SK-N-SH (cell line): ENCODE measurements around the gene GRK5. TPM values are rescaled to one million over a fixed set of nuclear protein-coding genes. Genes with fewer than 3 reads are reported as not detected.

Experiments used
- CTCF ChIA-PET: fragments of 300-600, 350-600 bp; formaldehyde crosslinking; extraction: SDS; loops from one replicate; lab custom pipeline; 2021; lab: Yijun Ruan, JAX
- POLR2A ChIA-PET: fragments of 350-600 bp; sonication (Branson Sonifier 250); formaldehyde crosslinking; extraction: SDS; loops from one replicate; lab custom pipeline; 2020; ENCODE audit warnings: antibody characterized with exemption, inconsistent platforms; lab: Yijun Ruan, JAX
- DNase-seq: peaks from one replicate; pipeline ENCODE4 v3.0.0; 2012
- H2AFZ ChIP-seq: fragments of 200-600 bp; sonication (generic); 2 replicates; pipeline ENCODE4 v1.8.1; 2016; ENCODE audit warnings: antibody characterized with exemption, mild to moderate bottlenecking, low read depth
- H3F3A ChIP-seq: fragments of 200-600 bp; sonication (generic); replicated peaks from 2 replicates; pipeline ENCODE3; 2016; ENCODE audit warnings: antibody characterized with exemption, mild to moderate bottlenecking; ENCODE audit not compliant: insufficient read depth
- H3K27ac ChIP-seq, 2 experiments: fragments of 200-500 bp in 1 of 2; fragments of 200-600 bp in 1 of 2; sonication (Bioruptor generic) in 1 of 2; sonication (generic), shearing (Covaris generic) in 1 of 2; 2 replicates each; pipeline versions ENCODE4 v1.5.1 to v1.6.1; 2014 to 2016; ENCODE audit warnings: low read depth in 2 of 2, inconsistent platforms in 1 of 2, low read length in 1 of 2, mild to moderate bottlenecking in 1 of 2, mixed read lengths in 1 of 2
- H3K27me3 ChIP-seq: fragments of 200-600 bp; sonication (generic), shearing (Covaris generic); 2 replicates; pipeline ENCODE4 v1.6.1; 2016; ENCODE audit warnings: mixed run types; ENCODE audit not compliant: insufficient read depth
- H3K36me3 ChIP-seq, 2 experiments: fragments of 200-500 bp in 1 of 2; fragments of 200-600 bp in 1 of 2; sonication (Bioruptor generic) in 1 of 2; sonication (generic) in 1 of 2; replicated peaks in 1 of 2; 2 replicates each; pipeline versions ENCODE3 to v1.5.1; 2014 to 2016; ENCODE audit warnings: low read length in 1 of 2, mild to moderate bottlenecking in 1 of 2; ENCODE audit not compliant: insufficient read depth in 2 of 2, control insufficient read depth in 1 of 2
- H3K4me1 ChIP-seq, 2 experiments: fragments of 200-500 bp in 1 of 2; fragments of 200-600 bp in 1 of 2; sonication (Bioruptor generic) in 1 of 2; sonication (generic), shearing (Covaris generic) in 1 of 2; 2 replicates each; pipeline versions ENCODE4 v1.5.1 to v1.6.1; 2014 to 2016; ENCODE audit warnings: low read depth in 1 of 2, low read length in 1 of 2, mixed run types in 1 of 2; ENCODE audit not compliant: insufficient read depth in 2 of 2, control insufficient read depth in 1 of 2
- H3K4me2 ChIP-seq: fragments of 200-600 bp; sonication (generic), shearing (Covaris generic); 2 replicates; pipeline ENCODE4 v1.6.1; 2017; ENCODE audit warnings: mixed run types
- H3K4me3 ChIP-seq, 2 experiments: fragments of 200-500 bp in 1 of 2; fragments of 200-600 bp in 1 of 2; sonication (Bioruptor generic) in 1 of 2; sonication (generic), shearing (Covaris generic) in 1 of 2; 2 replicates each; pipeline versions ENCODE4 v1.5.1 to v1.8.1; 2014 to 2016; ENCODE audit warnings: low read depth in 2 of 2, inconsistent platforms in 1 of 2, low read length in 1 of 2, mild to moderate bottlenecking in 1 of 2, mixed read lengths in 1 of 2, moderate library complexity in 1 of 2
- H3K79me2 ChIP-seq: fragments of 200-600 bp; sonication (generic); 2 replicates; pipeline ENCODE4 v1.8.1; 2017; ENCODE audit warnings: mild to moderate bottlenecking; ENCODE audit not compliant: insufficient read depth
- H3K9ac ChIP-seq: fragments of 200-600 bp; sonication (generic); 2 replicates; pipeline ENCODE4 v1.6.1; 2017; ENCODE audit warnings: mixed run types
- H3K9me2 ChIP-seq: fragments of 200-600 bp; sonication (generic); 2 replicates; pipeline ENCODE4 v1.6.1; 2017; ENCODE audit warnings: mixed run types
- H3K9me3 ChIP-seq: fragments of 200-600 bp; sonication (generic); 2 replicates; pipeline ENCODE4 v1.6.1; 2017; ENCODE audit warnings: mixed run types, mild to moderate bottlenecking, moderate library complexity
- H4K20me1 ChIP-seq: fragments of 200-600 bp; sonication (generic); 2 replicates; pipeline ENCODE4 v1.6.1; 2017; ENCODE audit warnings: mild to moderate bottlenecking, mixed run types; ENCODE audit not compliant: insufficient read depth
- CHD2 ChIP-seq: fragments of 150-350 bp; IDR thresholded peaks from 2 replicates; pipeline ENCODE4 v1.6.1; 2018; ENCODE audit warnings: low read length; ENCODE audit not compliant: partially characterized antibody
- EP300 ChIP-seq, 2 experiments: IDR thresholded peaks; 2 replicates each; pipeline versions ENCODE4 v1.4.0 to v1.6.1; 2012; ENCODE audit warnings: borderline replicate concordance in 1 of 2, low read depth in 1 of 2, low read length in 1 of 2
- EZH2phosphoT487 ChIP-seq: fragments of 200-600 bp; sonication (generic); IDR thresholded peaks from 2 replicates; pipeline ENCODE4 v1.6.1; 2017; ENCODE audit warnings: low read depth, mixed run types, mild to moderate bottlenecking, antibody characterized with exemption, moderate library complexity, borderline replicate concordance
- FOXJ3 ChIP-seq: sonication (generic); formaldehyde crosslinking; IDR thresholded peaks from 2 replicates; pipeline ENCODE4 v1.5.1; 2020; ENCODE audit warnings: mild to moderate bottlenecking, missing genetic modification reagents
- FOXM1 ChIP-seq: IDR thresholded peaks from 2 replicates; pipeline ENCODE4 v1.4.0; 2012; ENCODE audit warnings: low read depth, mild to moderate bottlenecking
- GABPA ChIP-seq: IDR thresholded peaks from 2 replicates; pipeline ENCODE4 v1.4.0; 2012; ENCODE audit warnings: low read depth, mild to moderate bottlenecking
- GATA2 ChIP-seq: sonication (generic); formaldehyde crosslinking; IDR thresholded peaks from 2 replicates; pipeline ENCODE4 v1.5.0; 2020; ENCODE audit warnings: mild to moderate bottlenecking, missing genetic modification reagents
- IRF3 ChIP-seq: fragments of 150-350 bp; IDR thresholded peaks from 2 replicates; pipeline ENCODE4 v1.6.1; 2016; ENCODE audit warnings: mild to moderate bottlenecking, low read depth, low read length
- JUND ChIP-seq: IDR thresholded peaks from 2 replicates; pipeline ENCODE4 v1.4.0; 2012
- MEF2A ChIP-seq: IDR thresholded peaks from 2 replicates; pipeline ENCODE4 v1.4.0; 2012; ENCODE audit warnings: low read depth, borderline replicate concordance
- NRF1 ChIP-seq: IDR thresholded peaks from 2 replicates; pipeline ENCODE4 v1.6.1; 2012; ENCODE audit warnings: low read depth, mild to moderate bottlenecking, low read length
- POLR2AphosphoS5 ChIP-seq: IDR thresholded peaks from 2 replicates; pipeline ENCODE4 v1.6.1; 2012; ENCODE audit warnings: low read depth, low read length
- RCOR1 ChIP-seq: fragments of 150-350 bp; IDR thresholded peaks from 2 replicates; pipeline ENCODE4 v1.6.1; 2017; ENCODE audit warnings: antibody characterized with exemption, low read length
- SIN3A ChIP-seq: IDR thresholded peaks from 2 replicates; pipeline ENCODE4 v1.6.1; 2012; ENCODE audit warnings: low read depth, mild to moderate bottlenecking, low read length, moderate library complexity, borderline replicate concordance
- SMC3 ChIP-seq: IDR thresholded peaks from 2 replicates; pipeline ENCODE4 v1.6.1; 2012; ENCODE audit warnings: low read depth, low read length, improper control_type of control experiment
- TEAD4 ChIP-seq: IDR thresholded peaks from 2 replicates; pipeline ENCODE4 v1.4.0; 2012; ENCODE audit warnings: mild to moderate bottlenecking, borderline replicate concordance; ENCODE audit not compliant: insufficient read depth
- USF2 ChIP-seq: fragments of 150-350 bp; IDR thresholded peaks from 2 replicates; pipeline ENCODE4 v1.6.1; 2017; ENCODE audit warnings: antibody characterized with exemption, low read length, low read depth, borderline replicate concordance
- YY1 ChIP-seq: IDR thresholded peaks from 2 replicates; pipeline ENCODE4 v1.4.0; 2012; ENCODE audit warnings: low read depth, mild to moderate bottlenecking
- WGBS: methylation state at CpG from one replicate; pipeline ENCODE4 v1.1.6; 2017; ENCODE audit warnings: low lambda C conversion rate; 5-methylcytosine and 5-hydroxymethylcytosine counted together
- polyA plus RNA-seq, 3 experiments: library from polyadenylated mRNA; depleted of rRNA; stranded (reverse); fragments of >200 nt; gene quantifications; 2 replicates each; pipeline ENCODE4 v1.2.3, GENCODE V29; 2012
- TF ChIP-seq, protein P1 (sequence below): fragments of 200-600 bp; sonication (generic); IDR thresholded peaks from 2 replicates; pipeline ENCODE4 v1.6.1; 2017; ENCODE audit warnings: antibody characterized with exemption, mild to moderate bottlenecking, moderate library complexity
- TF ChIP-seq, protein P2 (sequence below): IDR thresholded peaks from 2 replicates; pipeline ENCODE4 v1.6.1; 2012; ENCODE audit warnings: mild to moderate bottlenecking, low read depth, low read length, moderate library complexity
- TF ChIP-seq, protein P3 (sequence below): IDR thresholded peaks from 2 replicates; pipeline ENCODE4; 2012

The GRK5 gene
- polyA plus RNA-seq, 1 of the 3 experiments (the other 2 are of a cell fraction): 12.1 TPM

DNA sequence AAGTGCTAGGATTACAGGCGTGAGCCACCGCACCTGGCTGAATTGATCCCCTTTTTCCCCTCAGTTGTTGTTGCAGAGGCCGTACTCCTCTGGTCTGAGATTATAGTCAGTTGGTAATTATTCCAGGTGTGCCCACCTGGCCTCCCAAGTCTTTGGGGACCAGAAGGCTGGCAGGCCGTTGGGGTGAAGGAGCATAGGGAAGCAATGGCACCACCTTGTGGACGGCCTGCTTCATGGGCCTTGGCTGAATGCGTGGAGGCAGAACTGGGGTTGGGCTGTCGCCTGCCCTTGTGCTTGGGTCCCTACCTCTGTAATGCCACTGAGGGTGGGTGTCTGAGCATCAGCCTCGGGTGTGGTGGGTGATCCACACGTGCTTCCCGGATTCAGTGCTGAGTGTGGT, 209.5 kb downstream of the GRK5 start (continued):
- TF ChIP-seq, protein P1, sequence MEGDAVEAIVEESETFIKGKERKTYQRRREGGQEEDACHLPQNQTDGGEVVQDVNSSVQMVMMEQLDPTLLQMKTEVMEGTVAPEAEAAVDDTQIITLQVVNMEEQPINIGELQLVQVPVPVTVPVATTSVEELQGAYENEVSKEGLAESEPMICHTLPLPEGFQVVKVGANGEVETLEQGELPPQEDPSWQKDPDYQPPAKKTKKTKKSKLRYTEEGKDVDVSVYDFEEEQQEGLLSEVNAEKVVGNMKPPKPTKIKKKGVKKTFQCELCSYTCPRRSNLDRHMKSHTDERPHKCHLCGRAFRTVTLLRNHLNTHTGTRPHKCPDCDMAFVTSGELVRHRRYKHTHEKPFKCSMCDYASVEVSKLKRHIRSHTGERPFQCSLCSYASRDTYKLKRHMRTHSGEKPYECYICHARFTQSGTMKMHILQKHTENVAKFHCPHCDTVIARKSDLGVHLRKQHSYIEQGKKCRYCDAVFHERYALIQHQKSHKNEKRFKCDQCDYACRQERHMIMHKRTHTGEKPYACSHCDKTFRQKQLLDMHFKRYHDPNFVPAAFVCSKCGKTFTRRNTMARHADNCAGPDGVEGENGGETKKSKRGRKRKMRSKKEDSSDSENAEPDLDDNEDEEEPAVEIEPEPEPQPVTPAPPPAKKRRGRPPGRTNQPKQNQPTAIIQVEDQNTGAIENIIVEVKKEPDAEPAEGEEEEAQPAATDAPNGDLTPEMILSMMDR: peak; percentile 81
- TF ChIP-seq SMC3: peak; percentile 92

DNA sequence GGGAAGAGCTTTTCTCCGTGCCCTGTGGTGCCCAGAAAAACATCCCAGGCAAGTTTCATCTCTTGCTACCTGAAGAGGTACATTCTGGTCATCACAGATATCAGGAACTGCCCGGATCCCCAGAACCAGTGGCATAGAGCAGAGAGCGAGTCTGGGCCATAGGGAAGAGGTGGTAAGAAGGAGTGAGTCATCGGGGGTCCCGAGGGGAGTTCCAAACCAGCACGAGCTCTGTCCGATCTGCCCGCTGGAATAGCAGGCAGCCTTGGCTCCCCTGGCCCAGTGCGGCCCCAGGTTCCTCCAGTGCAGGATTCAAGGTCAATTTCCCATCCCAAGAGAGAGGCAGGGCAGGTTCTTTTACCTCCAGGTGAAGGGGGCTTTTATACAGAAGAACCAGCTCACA, 210.5 kb downstream of the GRK5 start:
- no peak overlapping the region for H3K4me2 ChIP-seq
- CTCF ChIA-PET: interaction anchor here (0.5 to 11.7 kb wide), 10 partner anchors 8 to 1756 kb away, joined by 3 to 150 read pairs (median 4); partner anchors contain the start of gene GRK5
- H3K9me2 ChIP-seq: no peaks in the 10 kb centered on the region
- POLR2A ChIA-PET: no interaction called here
- H3F3A ChIP-seq: no peaks in the 10 kb centered on the region
- no peaks in the 10 kb centered on the region for H3K79me2 ChIP-seq
- no peak for DNase-seq
- H4K20me1 ChIP-seq: no peaks in the 10 kb centered on the region
- WGBS: 84% methylated on average over 5 of the region's 9 CpGs
- no peak overlapping the region for H2AFZ ChIP-seq
- no peaks in the 10 kb centered on the region for H3K36me3 ChIP-seq
- no peak overlapping the region for H3K27ac ChIP-seq
- H3K4me1 ChIP-seq: peaks cover 7 to 65% of the 10 kb centered on the region in 2 experiments; a peak in 2 of 4 replicates
- no peak overlapping the region for H3K4me3 ChIP-seq
- H3K9me3 ChIP-seq: no peaks in the 10 kb centered on the region
- no peak overlapping the region for H3K9ac ChIP-seq
- TF ChIP-seq FOXJ3 (CRISPR knock-in tag) (no peak), POLR2AphosphoS5 (no peak), NRF1 (no peak), SIN3A (no peak), GATA2 (CRISPR knock-in tag) (no peak), YY1 (no peak), MEF2A (no peak), EP300 (IDR thresholded peaks at IDR 0.05; ENCODE audit: borderline replicate concordance in 1 of 2, low read depth in 1 of 2, low read length in 1 of 2) (no peak), CHD2 (no peak), JUND (no peak), USF2 (no peak), EZH2phosphoT487 (no peak), TEAD4 (no peak), GABPA (no peak), IRF3 (no peak), RCOR1 (no peak), FOXM1 (no peak)
- TF ChIP-seq, protein P2, sequence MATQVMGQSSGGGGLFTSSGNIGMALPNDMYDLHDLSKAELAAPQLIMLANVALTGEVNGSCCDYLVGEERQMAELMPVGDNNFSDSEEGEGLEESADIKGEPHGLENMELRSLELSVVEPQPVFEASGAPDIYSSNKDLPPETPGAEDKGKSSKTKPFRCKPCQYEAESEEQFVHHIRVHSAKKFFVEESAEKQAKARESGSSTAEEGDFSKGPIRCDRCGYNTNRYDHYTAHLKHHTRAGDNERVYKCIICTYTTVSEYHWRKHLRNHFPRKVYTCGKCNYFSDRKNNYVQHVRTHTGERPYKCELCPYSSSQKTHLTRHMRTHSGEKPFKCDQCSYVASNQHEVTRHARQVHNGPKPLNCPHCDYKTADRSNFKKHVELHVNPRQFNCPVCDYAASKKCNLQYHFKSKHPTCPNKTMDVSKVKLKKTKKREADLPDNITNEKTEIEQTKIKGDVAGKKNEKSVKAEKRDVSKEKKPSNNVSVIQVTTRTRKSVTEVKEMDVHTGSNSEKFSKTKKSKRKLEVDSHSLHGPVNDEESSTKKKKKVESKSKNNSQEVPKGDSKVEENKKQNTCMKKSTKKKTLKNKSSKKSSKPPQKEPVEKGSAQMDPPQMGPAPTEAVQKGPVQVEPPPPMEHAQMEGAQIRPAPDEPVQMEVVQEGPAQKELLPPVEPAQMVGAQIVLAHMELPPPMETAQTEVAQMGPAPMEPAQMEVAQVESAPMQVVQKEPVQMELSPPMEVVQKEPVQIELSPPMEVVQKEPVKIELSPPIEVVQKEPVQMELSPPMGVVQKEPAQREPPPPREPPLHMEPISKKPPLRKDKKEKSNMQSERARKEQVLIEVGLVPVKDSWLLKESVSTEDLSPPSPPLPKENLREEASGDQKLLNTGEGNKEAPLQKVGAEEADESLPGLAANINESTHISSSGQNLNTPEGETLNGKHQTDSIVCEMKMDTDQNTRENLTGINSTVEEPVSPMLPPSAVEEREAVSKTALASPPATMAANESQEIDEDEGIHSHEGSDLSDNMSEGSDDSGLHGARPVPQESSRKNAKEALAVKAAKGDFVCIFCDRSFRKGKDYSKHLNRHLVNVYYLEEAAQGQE: no peak
- TF ChIP-seq, protein P1: no peak
- TF ChIP-seq, protein P3, sequence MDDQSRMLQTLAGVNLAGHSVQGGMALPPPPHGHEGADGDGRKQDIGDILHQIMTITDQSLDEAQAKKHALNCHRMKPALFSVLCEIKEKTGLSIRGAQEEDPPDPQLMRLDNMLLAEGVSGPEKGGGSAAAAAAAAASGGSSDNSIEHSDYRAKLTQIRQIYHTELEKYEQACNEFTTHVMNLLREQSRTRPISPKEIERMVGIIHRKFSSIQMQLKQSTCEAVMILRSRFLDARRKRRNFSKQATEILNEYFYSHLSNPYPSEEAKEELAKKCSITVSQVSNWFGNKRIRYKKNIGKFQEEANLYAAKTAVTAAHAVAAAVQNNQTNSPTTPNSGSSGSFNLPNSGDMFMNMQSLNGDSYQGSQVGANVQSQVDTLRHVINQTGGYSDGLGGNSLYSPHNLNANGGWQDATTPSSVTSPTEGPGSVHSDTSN: no peak
- H3K27me3 ChIP-seq: no peaks in the 10 kb centered on the region
